Ishikawa (cell line): Measurements from ENCODE around the gene IPO9.

Experiments used
- CEBPB ChIP-seq: IDR thresholded peaks from 2 replicates; pipeline ENCODE4 v1.6.1; 2012
- CREB1 ChIP-seq: IDR thresholded peaks from 2 replicates; pipeline ENCODE4 v1.6.1; 2012; ENCODE audit warnings: low read depth
- EGR1 ChIP-seq: IDR thresholded peaks from 2 replicates; pipeline ENCODE4 v1.6.1; 2012
- EP300 ChIP-seq: IDR thresholded peaks from 2 replicates; pipeline ENCODE4 v1.6.1; 2012; ENCODE audit warnings: borderline replicate concordance
- FOXM1 ChIP-seq: IDR thresholded peaks from 2 replicates; pipeline ENCODE4 v1.6.1; 2012; ENCODE audit warnings: low read depth, borderline replicate concordance
- NFIC ChIP-seq: IDR thresholded peaks from 2 replicates; pipeline ENCODE4 v1.6.1; 2012
- RAD21 ChIP-seq: IDR thresholded peaks from 2 replicates; pipeline ENCODE4 v1.6.1; 2012; ENCODE audit warnings: low read depth
- REST ChIP-seq: IDR thresholded peaks from 2 replicates; pipeline ENCODE4 v1.6.1; 2012; ENCODE audit warnings: low read depth, mild to moderate bottlenecking
- TAF1 ChIP-seq: IDR thresholded peaks from 2 replicates; pipeline ENCODE4 v1.6.1; 2012; ENCODE audit warnings: low read depth, mild to moderate bottlenecking
- TCF12 ChIP-seq: IDR thresholded peaks from 2 replicates; pipeline ENCODE4 v1.6.1; 2012; ENCODE audit warnings: low read depth
- TEAD4 ChIP-seq: IDR thresholded peaks from 2 replicates; pipeline ENCODE4 v1.6.1; 2012
- USF1 ChIP-seq: IDR thresholded peaks from 2 replicates; pipeline ENCODE4 v1.6.1; 2012
- YY1 ChIP-seq: IDR thresholded peaks from 2 replicates; pipeline ENCODE4 v1.6.1; 2012; ENCODE audit warnings: low read depth
- ZBTB7A ChIP-seq: IDR thresholded peaks from 2 replicates; pipeline ENCODE4 v1.6.1; 2012; ENCODE audit warnings: low read depth
- TF ChIP-seq, protein P1 (sequence below): IDR thresholded peaks from 2 replicates; pipeline ENCODE4 v1.6.1; 2012

IPO9 gene

GRCh38 chr1:201911826-201912571 lies 83.0 kb downstream of the IPO9 start:
- TF ChIP-seq FOXM1 (no peak), NFIC (0 out of 2 replicates have a peak, but pooled peaks have one; percentile 16)

- TF ChIP-seq YY1 (no peak), CREB1 (no peak), REST (no peak), ZBTB7A (no peak), RAD21 (no peak), NFIC (no peak), EP300 (no peak), EGR1 (no peak)
These were observed 83.9 kb downstream of the IPO9 start for GRCh38 chr1:201912832-201913231.

DNA sequence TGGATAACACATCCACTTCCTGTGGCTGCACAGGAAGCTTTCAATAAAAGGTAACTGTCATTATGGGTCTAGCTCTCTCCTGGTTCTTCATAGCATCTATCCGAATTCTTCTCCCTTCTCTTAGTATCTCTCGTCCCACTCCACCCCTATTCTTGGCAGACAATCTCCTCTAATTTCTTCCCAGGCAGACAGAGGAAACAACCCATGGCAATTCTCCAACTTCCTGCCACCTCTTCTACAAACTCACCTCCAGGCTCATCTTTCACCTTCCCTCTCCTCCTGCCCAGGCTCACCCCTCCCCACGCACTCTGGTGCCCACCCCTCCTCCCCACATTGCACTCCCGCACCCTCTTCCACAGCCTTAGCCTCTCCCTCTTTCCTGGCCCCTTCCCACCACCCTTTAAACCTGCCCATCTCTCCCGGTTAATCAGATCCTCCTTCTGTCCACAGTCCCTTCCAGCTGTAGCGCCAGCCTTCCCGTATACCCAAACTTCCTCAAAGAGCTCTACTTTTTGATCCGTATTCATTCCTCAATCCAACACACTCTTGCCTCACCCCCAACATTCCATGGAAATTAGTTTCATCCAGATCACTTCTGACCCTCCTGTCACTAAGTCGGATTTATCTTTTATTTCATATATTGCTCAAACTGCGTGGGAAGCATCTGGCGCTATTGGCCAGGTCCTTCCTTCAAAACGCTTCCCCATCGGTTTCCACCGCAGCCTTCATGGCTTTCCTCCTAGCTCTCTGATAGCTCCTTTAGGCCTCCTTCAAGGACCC lies 85.7 kb downstream of the IPO9 start:
- TF ChIP-seq NFIC (no peak), FOXM1 (no peak), CREB1 (no peak), CEBPB (no peak), RAD21 (no peak), USF1 (no peak)
- TF ChIP-seq, protein P1, sequence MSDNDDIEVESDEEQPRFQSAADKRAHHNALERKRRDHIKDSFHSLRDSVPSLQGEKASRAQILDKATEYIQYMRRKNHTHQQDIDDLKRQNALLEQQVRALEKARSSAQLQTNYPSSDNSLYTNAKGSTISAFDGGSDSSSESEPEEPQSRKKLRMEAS: no peak

DNA sequence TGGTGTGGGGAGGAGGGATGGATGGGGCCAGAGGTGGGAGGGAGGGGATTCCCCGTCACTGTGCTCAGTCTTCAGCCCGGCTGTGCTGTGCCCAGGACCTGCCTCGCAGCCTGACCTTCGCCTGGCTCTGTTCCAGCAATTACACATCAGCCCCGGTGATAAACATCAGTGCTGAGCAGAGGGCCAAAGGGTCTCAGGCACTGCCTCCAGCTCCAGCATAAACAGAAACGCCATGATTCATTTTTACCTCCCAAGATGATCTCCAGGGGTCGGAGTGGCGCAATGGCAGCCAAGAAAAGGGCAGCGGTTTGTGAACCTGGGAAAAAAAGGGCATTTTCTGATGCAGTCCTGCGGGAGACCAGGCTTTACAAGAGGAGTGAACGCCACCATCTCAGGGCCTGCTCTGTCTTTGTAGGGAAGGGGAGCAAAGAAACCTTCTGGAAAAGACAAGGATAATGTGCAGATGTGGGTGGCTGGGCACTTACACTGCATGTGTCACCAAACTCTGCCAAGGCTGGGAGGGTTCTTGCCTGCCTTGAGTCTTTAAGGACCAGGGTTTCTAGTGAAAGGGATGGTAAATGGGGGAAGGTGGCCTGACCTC lies 87.8 kb downstream of the IPO9 start:
- TF ChIP-seq TAF1 (no peak), YY1 (no peak), CREB1 (no peak), RAD21 (no peak), EGR1 (no peak)

DNA sequence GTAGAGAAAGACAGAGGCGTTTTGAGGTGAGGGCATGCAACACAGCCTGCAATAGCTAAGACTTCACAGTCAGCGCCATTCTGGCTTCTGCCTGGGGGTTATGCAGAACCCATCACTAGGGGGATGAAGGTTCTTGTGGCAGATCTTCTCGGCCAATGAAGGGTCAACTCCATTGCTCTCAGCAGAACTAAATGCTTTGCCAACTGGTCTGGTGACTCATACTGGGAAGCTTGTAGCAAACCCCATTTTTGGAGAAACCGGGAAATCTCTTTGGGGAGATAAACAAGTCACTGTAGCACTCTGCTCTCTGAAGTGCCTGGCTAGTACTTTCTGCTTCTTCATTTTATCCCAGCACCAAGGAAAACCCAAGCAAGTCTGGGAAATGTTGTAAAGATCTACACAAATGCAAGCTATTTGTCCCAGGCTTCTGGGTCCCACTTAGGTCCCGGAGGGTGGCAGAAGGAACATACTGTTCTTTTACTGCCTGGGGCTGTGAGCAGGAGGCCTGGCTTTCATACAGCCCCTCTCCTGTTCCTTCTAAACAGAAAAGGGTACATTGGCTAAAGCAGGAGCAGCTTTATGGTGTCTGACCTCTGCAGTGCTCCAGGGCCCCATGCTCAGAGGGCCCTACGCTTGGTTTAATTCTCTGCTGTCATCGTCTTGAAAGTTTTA lies 88.5 kb downstream of the IPO9 start:
- TF ChIP-seq CEBPB (no peak), EP300 (no peak), ZBTB7A (no peak), TAF1 (no peak)

- TF ChIP-seq CREB1 (no peak), TAF1 (no peak), CEBPB (no peak), REST (no peak), TEAD4 (no peak), YY1 (no peak), NFIC (no peak), FOXM1 (no peak)
These were observed 89.4 kb downstream of the IPO9 start for GRCh38 chr1:201918343-201918742.

- TF ChIP-seq CEBPB (no peak), TEAD4 (no peak), TCF12 (no peak), RAD21 (no peak), CREB1 (no peak), TAF1 (no peak), ZBTB7A (no peak), EGR1 (no peak), USF1 (no peak), NFIC (no peak), EP300 (no peak), REST (no peak), FOXM1 (no peak), YY1 (no peak)
- TF ChIP-seq, protein P1: no peak
These were observed 93.1 kb downstream of the IPO9 start for GRCh38 chr1:201921952-201922558.
